Osteoblast (primary cell): ENCODE results near the gene PBX1. TPM values are rescaled to one million over a fixed set of nuclear protein-coding genes. Genes with fewer than 3 reads are reported as not detected.

Experiments used
- DNase-seq: peaks from one replicate; pipeline ENCODE4 v3.0.0; 2011; ENCODE audit warnings: low spot score, mixed read lengths; ENCODE audit not compliant: insufficient read length; ENCODE audit errors: missing footprints
- H2AFZ ChIP-seq: 2 replicates; pipeline ENCODE4 v1.6.0; 2011; ENCODE audit warnings: mild to moderate bottlenecking, low read length
- H3K27ac ChIP-seq: 2 replicates; pipeline ENCODE4 v1.5.1; 2011; ENCODE audit warnings: mild to moderate bottlenecking, low read depth, low read length, moderate library complexity
- H3K27me3 ChIP-seq: 2 replicates; pipeline ENCODE4 v1.6.0; 2012; ENCODE audit warnings: mild to moderate bottlenecking, control low read depth, inconsistent platforms, low read length, moderate library complexity; ENCODE audit not compliant: insufficient read depth
- H3K36me3 ChIP-seq: 2 replicates; pipeline ENCODE4 v1.5.1; 2011; ENCODE audit warnings: mild to moderate bottlenecking, low read length, control low read depth, moderate library complexity; ENCODE audit not compliant: insufficient read depth
- H3K4me1 ChIP-seq: 2 replicates; pipeline ENCODE4 v1.5.1; 2011; ENCODE audit warnings: mild to moderate bottlenecking, low read length, control low read depth, moderate library complexity; ENCODE audit not compliant: insufficient read depth
- H3K4me2 ChIP-seq: 2 replicates; pipeline ENCODE4 v1.6.0; 2011; ENCODE audit warnings: mild to moderate bottlenecking, low read length; ENCODE audit not compliant: insufficient read depth
- H3K4me3 ChIP-seq: fragments of 200-600 bp; sonication (generic); 3 replicates; pipeline ENCODE4 v1.5.1; 2012; ENCODE audit warnings: mild to moderate bottlenecking, low read length, inconsistent platforms; ENCODE audit not compliant: insufficient read depth
- H3K79me2 ChIP-seq: 2 replicates; pipeline ENCODE4 v1.6.0; 2012; ENCODE audit warnings: mild to moderate bottlenecking, low read length, control low read depth, inconsistent platforms; ENCODE audit not compliant: insufficient read depth
- H3K9me3 ChIP-seq: 2 replicates; pipeline ENCODE4 v1.5.1; 2011; ENCODE audit warnings: low read depth, low read length, control low read depth
- H4K20me1 ChIP-seq: 2 replicates; pipeline ENCODE4 v1.6.0; 2012; ENCODE audit warnings: mild to moderate bottlenecking, low read length, control low read depth; ENCODE audit not compliant: insufficient read depth
- total RNA-seq: library from RNA; depleted of rRNA; stranded (reverse); fragments of >200 nt; gene quantifications from 2 replicates; pipeline ENCODE4 v1.2.3, GENCODE V29; 2012
- TF ChIP-seq, protein P1 (sequence below): IDR thresholded peaks from 2 replicates; pipeline ENCODE4 v1.5.1; 2011; ENCODE audit warnings: mild to moderate bottlenecking, low read depth, low read length, moderate library complexity; ENCODE audit errors: extremely low read depth

PBX1 gene
- total RNA-seq, 1 donor: 10.1 TPM

DNA sequence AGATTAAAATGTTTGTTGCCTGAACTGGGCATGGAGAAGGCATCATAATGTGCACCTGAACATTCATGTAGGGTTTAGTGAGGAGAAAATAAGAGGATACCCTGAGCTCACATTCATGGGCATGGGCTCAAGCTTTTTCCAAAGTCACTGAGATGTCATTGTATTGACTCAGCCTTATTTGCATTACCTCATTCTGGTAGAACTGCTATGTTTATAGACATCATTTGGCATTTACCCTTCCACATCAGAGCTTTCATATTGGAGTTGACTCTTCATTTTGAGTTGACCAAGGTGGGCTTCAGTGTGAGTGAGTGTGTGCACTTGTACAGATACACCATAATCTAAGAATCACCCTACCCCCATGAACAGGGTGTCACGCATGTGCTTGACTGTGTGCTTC lies 143.2 kb downstream of the PBX1 start:
- Histone ChIP-seq H3K27me3 (no peaks in the 10 kb centered on the region), H3K4me1 (peaks cover 7% of the 10 kb centered on the region), H3K4me3 (no peak overlapping the region), H3K36me3 (no peaks in the 10 kb centered on the region), H3K4me2 (no peak overlapping the region), H3K9me3 (no peaks in the 10 kb centered on the region), H2AFZ (no peak overlapping the region), H3K27ac (no peak overlapping the region), H3K79me2 (no peaks in the 10 kb centered on the region), H4K20me1 (no peaks in the 10 kb centered on the region)
- TF ChIP-seq, protein P1, sequence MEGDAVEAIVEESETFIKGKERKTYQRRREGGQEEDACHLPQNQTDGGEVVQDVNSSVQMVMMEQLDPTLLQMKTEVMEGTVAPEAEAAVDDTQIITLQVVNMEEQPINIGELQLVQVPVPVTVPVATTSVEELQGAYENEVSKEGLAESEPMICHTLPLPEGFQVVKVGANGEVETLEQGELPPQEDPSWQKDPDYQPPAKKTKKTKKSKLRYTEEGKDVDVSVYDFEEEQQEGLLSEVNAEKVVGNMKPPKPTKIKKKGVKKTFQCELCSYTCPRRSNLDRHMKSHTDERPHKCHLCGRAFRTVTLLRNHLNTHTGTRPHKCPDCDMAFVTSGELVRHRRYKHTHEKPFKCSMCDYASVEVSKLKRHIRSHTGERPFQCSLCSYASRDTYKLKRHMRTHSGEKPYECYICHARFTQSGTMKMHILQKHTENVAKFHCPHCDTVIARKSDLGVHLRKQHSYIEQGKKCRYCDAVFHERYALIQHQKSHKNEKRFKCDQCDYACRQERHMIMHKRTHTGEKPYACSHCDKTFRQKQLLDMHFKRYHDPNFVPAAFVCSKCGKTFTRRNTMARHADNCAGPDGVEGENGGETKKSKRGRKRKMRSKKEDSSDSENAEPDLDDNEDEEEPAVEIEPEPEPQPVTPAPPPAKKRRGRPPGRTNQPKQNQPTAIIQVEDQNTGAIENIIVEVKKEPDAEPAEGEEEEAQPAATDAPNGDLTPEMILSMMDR: no peak
- no peak for DNase-seq

DNA sequence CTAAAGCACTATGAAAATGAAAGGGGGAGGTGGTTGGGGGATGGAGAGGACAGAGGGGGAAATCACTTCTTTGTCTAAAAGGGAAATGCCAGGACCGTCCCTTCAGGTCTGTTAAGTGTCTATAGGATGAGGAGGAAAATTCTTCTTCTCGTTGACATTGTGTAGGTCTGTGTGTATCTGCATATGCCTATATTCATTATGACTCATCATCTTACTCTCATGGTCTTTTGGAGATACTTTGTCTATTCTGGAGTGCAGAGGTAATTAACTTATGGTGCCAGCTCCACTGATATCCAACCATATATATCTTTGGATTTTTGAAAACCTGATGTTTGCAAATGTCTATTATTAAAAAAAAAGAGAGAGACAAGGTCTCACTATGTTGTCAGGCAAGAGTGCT lies 143.7 kb downstream of the PBX1 start:
- no peaks in the 10 kb centered on the region for H4K20me1 ChIP-seq
- H3K4me3 ChIP-seq: no peak overlapping the region
- peaks cover 12% of the 10 kb centered on the region for H3K4me1 ChIP-seq
- DNase-seq: no peak
- no peaks in the 10 kb centered on the region for H3K27me3 ChIP-seq
- H3K4me2 ChIP-seq: no peak overlapping the region
- no peak overlapping the region for H2AFZ ChIP-seq
- TF ChIP-seq, protein P1: no peak
- H3K27ac ChIP-seq: no peak overlapping the region
- H3K79me2 ChIP-seq: no peaks in the 10 kb centered on the region
- H3K36me3 ChIP-seq: no peaks in the 10 kb centered on the region
- H3K9me3 ChIP-seq: no peaks in the 10 kb centered on the region

DNA sequence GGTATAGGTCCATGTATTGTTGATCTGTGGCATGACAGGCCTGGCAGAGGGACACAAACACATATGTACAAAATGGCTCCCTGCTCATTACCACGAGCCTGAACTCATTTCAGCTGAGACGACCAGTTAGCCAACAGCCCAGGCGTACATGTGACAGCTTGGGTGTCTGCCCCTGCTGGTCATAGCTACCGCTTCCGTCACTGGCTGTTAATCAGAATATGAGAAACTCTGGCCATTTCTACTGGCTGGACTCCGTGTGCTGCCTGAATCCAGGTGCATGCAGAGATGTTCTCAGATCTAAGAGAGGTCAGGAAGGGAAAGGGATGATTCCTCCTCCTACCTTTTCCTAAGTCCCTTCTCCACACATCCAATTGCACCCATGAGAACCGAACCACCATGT lies 144.5 kb downstream of the PBX1 start:
- no peak for DNase-seq

DNA sequence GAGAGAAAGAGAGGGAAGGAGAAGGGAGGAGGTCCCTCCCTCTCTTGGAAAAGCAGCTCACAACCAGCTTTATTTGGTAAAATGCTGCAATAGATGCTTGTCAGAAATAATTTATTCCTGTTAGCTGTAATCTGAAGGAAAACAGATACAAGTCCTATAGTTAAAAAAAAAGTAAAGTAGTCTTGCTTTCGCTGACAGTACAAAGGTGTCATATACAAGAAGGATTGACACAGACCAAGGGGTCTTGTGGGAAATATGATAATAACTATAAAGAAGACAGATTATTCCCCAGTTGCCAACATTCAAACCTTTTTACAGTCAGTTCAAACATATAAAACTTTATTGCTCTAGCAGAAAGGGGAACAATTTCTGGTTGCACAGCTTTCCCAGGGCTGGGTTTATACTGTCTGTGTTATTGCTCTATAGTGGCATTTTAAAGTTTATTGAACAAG lies 145.0 kb downstream of the PBX1 start:
- Histone ChIP-seq H3K9me3 (no peaks in the 10 kb centered on the region), H3K27ac (no peak overlapping the region), H2AFZ (no peak overlapping the region), H4K20me1 (no peaks in the 10 kb centered on the region), H3K36me3 (no peaks in the 10 kb centered on the region), H3K79me2 (no peaks in the 10 kb centered on the region), H3K4me1 (peaks cover 25% of the 10 kb centered on the region), H3K4me3 (no peak overlapping the region), H3K27me3 (no peaks in the 10 kb centered on the region), H3K4me2 (no peak overlapping the region)
- no peak for DNase-seq
- TF ChIP-seq, protein P1: no peak

More for the DNA sequence above, 144.5 kb downstream of the PBX1 start:
- Histone ChIP-seq H2AFZ (no peak overlapping the region), H3K9me3 (no peaks in the 10 kb centered on the region), H3K27ac (no peak overlapping the region), H3K36me3 (no peaks in the 10 kb centered on the region), H3K79me2 (no peaks in the 10 kb centered on the region), H4K20me1 (no peaks in the 10 kb centered on the region), H3K4me2 (no peak overlapping the region), H3K27me3 (no peaks in the 10 kb centered on the region), H3K4me1 (peaks cover 20% of the 10 kb centered on the region), H3K4me3 (no peak overlapping the region)
- TF ChIP-seq, protein P1: no peak
